Neural progenitor cell (in vitro differentiated cells): ENCODE data around the gene LUZP1. TPM values are rescaled to one million over a fixed set of nuclear protein-coding genes. Genes with fewer than 3 reads are reported as not detected.

Experiments
- DNase-seq: peaks from one replicate; pipeline ENCODE4 v3.0.0-alpha.2; 2016; ENCODE audit warnings: low spot score
- H2AFZ ChIP-seq: fragments of 200-600 bp; sonication (generic); replicated peaks from 2 replicates; pipeline ENCODE4 v1.6.1; 2016; ENCODE audit warnings: antibody characterized with exemption
- H3F3A ChIP-seq: fragments of 200-600 bp; sonication (generic); 2 replicates; pipeline ENCODE4 v1.6.1; 2016; ENCODE audit warnings: antibody characterized with exemption, low read depth
- H3K27ac ChIP-seq: fragments of 200-600 bp; sonication (generic); 2 replicates; pipeline ENCODE4 v1.5.1; 2016; ENCODE audit warnings: mild to moderate bottlenecking
- H3K27me3 ChIP-seq: fragments of 200-600 bp; sonication (generic); 2 replicates; pipeline ENCODE4 v1.6.1; 2016; ENCODE audit warnings: mild to moderate bottlenecking, moderate library complexity
- H3K36me3 ChIP-seq: fragments of 200-600 bp; sonication (generic); 2 replicates; pipeline ENCODE4 v1.5.1; 2016
- H3K4me1 ChIP-seq: fragments of 200-600 bp; sonication (generic); 2 replicates; pipeline ENCODE4 v1.6.1; 2016; ENCODE audit warnings: mixed run types
- H3K4me2 ChIP-seq: fragments of 200-600 bp; sonication (generic); 2 replicates; pipeline ENCODE4 v1.6.1; 2016
- H3K4me3 ChIP-seq: fragments of 200-600 bp; sonication (generic); 2 replicates; pipeline ENCODE4 v1.5.1; 2016
- H3K79me2 ChIP-seq: fragments of 200-600 bp; sonication (generic); 2 replicates; pipeline ENCODE4 v1.6.1; 2016; ENCODE audit warnings: low read depth
- H3K9ac ChIP-seq: fragments of 200-600 bp; sonication (generic); 2 replicates; pipeline ENCODE4 v1.6.1; 2016
- H3K9me3 ChIP-seq: fragments of 200-600 bp; sonication (generic); 2 replicates; pipeline ENCODE4 v1.5.1; 2016; ENCODE audit warnings: low read depth
- H4K20me1 ChIP-seq: fragments of 200-600 bp; sonication (generic); 2 replicates; pipeline ENCODE4 v1.6.1; 2016; ENCODE audit warnings: low read depth
- H3K27ac Mint-ChIP-seq: 3 replicates; pipeline ENCODE4 v1.8.0; 2021; ENCODE audit warnings: mixed read lengths
- H3K27me3 Mint-ChIP-seq: 2 replicates; pipeline ENCODE4 v1.8.0; 2022; ENCODE audit warnings: low read depth, mild to moderate bottlenecking, inconsistent platforms, moderate library complexity, mixed read lengths; ENCODE audit not compliant: insufficient read depth
- H3K36me3 Mint-ChIP-seq: 3 replicates; pipeline ENCODE4 v1.8.0; 2021; ENCODE audit warnings: mixed read lengths
- H3K4me1 Mint-ChIP-seq: 3 replicates; pipeline ENCODE4 v1.8.0; 2021; ENCODE audit warnings: mixed read lengths
- H3K4me3 Mint-ChIP-seq: 3 replicates; pipeline ENCODE4 v1.8.0; 2021; ENCODE audit warnings: mild to moderate bottlenecking, moderate library complexity, mixed read lengths
- H3K9me3 Mint-ChIP-seq: 3 replicates; pipeline ENCODE4 v1.8.0; 2020; ENCODE audit warnings: mixed read lengths
- EZH2 ChIP-seq: fragments of 200-600 bp; sonication (generic); IDR thresholded peaks from 2 replicates; pipeline ENCODE4 v1.6.1; 2017; ENCODE audit warnings: antibody characterized with exemption, mild to moderate bottlenecking, moderate library complexity
- EZH2phosphoT487 ChIP-seq: fragments of 200-600 bp; sonication (generic); IDR thresholded peaks from 2 replicates; pipeline ENCODE4 v1.6.1; 2017; ENCODE audit warnings: antibody characterized with exemption
- total RNA-seq: library from RNA; depleted of rRNA; stranded (reverse); fragments of >200 nt; gene quantifications from 2 replicates; pipeline ENCODE4 v1.2.3, GENCODE V29; 2015; ENCODE audit warnings: low replicate concordance
- TF ChIP-seq, protein P1 (sequence below): fragments of 200-600 bp; sonication (generic); IDR thresholded peaks from 2 replicates; pipeline ENCODE4 v1.5.1; 2017; ENCODE audit warnings: antibody characterized with exemption, mild to moderate bottlenecking

The LUZP1 gene
- total RNA-seq, 1 donor from 2014 or later, result 39.1 TPM

GRCh38 chr1:23148084-23148483 is 20.6 kb downstream of the LUZP1 start:
- Histone ChIP-seq H3K4me2 (no peak overlapping the region), H3K79me2 (peaks cover 100% of the 10 kb centered on the region), H4K20me1 (peaks cover 91% of the 10 kb centered on the region), H2AFZ (no peak overlapping the region), H3K9me3 (no peaks in the 10 kb centered on the region), H3K9ac (no peak overlapping the region), H3K4me3 (no peak overlapping the region), H3K27me3 (no peaks in the 10 kb centered on the region), H3K4me1 (no peaks in the 10 kb centered on the region), H3K27ac (no peak overlapping the region), H3F3A (no peaks in the 10 kb centered on the region), H3K36me3 (no peaks in the 10 kb centered on the region)
- H3K27ac Mint-ChIP-seq, result no peak overlapping the region
- no peak overlapping the region for H3K4me3 Mint-ChIP-seq
- no peak for DNase-seq
- no peak for TF ChIP-seq EZH2
- TF ChIP-seq, protein P1, sequence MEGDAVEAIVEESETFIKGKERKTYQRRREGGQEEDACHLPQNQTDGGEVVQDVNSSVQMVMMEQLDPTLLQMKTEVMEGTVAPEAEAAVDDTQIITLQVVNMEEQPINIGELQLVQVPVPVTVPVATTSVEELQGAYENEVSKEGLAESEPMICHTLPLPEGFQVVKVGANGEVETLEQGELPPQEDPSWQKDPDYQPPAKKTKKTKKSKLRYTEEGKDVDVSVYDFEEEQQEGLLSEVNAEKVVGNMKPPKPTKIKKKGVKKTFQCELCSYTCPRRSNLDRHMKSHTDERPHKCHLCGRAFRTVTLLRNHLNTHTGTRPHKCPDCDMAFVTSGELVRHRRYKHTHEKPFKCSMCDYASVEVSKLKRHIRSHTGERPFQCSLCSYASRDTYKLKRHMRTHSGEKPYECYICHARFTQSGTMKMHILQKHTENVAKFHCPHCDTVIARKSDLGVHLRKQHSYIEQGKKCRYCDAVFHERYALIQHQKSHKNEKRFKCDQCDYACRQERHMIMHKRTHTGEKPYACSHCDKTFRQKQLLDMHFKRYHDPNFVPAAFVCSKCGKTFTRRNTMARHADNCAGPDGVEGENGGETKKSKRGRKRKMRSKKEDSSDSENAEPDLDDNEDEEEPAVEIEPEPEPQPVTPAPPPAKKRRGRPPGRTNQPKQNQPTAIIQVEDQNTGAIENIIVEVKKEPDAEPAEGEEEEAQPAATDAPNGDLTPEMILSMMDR, result no peak
- no peak for TF ChIP-seq EZH2phosphoT487
- peaks cover 6% of the 10 kb centered on the region for H3K36me3 Mint-ChIP-seq
- no peaks in the 10 kb centered on the region for H3K4me1 Mint-ChIP-seq
- no peaks in the 10 kb centered on the region for H3K27me3 Mint-ChIP-seq
- H3K9me3 Mint-ChIP-seq, result no peaks in the 10 kb centered on the region

DNA sequence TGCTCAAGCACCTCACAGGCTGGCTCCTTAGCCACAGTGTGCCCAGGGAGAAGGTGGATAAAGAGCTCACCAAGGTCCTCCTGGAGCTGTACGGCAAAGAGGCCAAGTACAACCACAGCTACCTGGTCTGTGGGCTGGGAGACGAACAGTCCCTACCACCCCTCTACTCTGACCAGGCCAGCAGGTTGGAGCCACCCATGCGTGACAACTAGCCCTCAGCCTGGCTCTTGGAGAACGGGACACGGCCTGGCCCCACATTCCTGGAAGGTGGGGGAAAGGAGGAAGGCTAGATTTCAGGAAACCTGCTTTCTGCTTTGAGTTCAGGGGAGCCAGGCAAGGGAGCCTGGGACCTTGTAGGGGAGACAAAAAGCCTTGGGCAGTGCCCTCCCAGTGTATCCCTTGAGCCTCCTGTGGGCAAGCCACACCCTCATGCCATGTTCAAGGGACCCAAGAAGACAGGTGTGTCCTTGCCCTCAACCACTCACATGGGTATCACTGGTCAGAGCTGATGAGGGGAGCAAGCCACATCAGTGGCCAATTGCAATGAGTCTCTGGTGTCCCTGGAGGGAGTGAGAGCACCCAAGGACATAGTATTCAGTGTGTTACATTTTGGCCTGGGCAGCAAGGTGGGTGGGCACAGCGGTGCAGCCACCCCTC is 27.6 kb downstream of the LUZP1 start:
- H4K20me1 ChIP-seq, result peaks cover 84% of the 10 kb centered on the region
- no peaks in the 10 kb centered on the region for H3K36me3 ChIP-seq
- H3K79me2 ChIP-seq, result peaks cover 98% of the 10 kb centered on the region
- H3K9me3 ChIP-seq, result no peaks in the 10 kb centered on the region
- no peaks in the 10 kb centered on the region for H3K4me1 Mint-ChIP-seq
- H3K27me3 ChIP-seq, result no peaks in the 10 kb centered on the region
- H3K9me3 Mint-ChIP-seq, result no peaks in the 10 kb centered on the region
- H3K36me3 Mint-ChIP-seq, result peaks cover 4% of the 10 kb centered on the region
- TF ChIP-seq, protein P1, result no peak
- TF ChIP-seq EZH2phosphoT487 (no peak), EZH2 (no peak)
- H3K9ac ChIP-seq, result no peak overlapping the region
- H3K27ac ChIP-seq, result no peak overlapping the region
- no peak overlapping the region for H3K4me2 ChIP-seq
- peaks cover 10% of the 10 kb centered on the region for H3F3A ChIP-seq
- H3K4me3 Mint-ChIP-seq, result no peak overlapping the region
- H2AFZ ChIP-seq, result no peak overlapping the region
- H3K27ac Mint-ChIP-seq, result peak overlapping the region; percentile 92
- no peaks in the 10 kb centered on the region for H3K27me3 Mint-ChIP-seq
- H3K4me3 ChIP-seq, result no peak overlapping the region
- no peak for DNase-seq
- no peaks in the 10 kb centered on the region for H3K4me1 ChIP-seq

- Histone ChIP-seq H3K9me3 (no peaks in the 10 kb centered on the region), H3K36me3 (no peaks in the 10 kb centered on the region), H3K27ac (no peak overlapping the region), H3K27me3 (no peaks in the 10 kb centered on the region), H3K4me3 (no peak overlapping the region), H3K4me1 (peaks cover 6% of the 10 kb centered on the region), H3K79me2 (peaks cover 99% of the 10 kb centered on the region), H3F3A (peaks cover 10% of the 10 kb centered on the region), H2AFZ (no peak overlapping the region), H3K9ac (no peak overlapping the region), H4K20me1 (peaks cover 80% of the 10 kb centered on the region), H3K4me2 (no peak overlapping the region)
- Mint-ChIP-seq H3K27me3 (no peaks in the 10 kb centered on the region), H3K4me1 (peaks cover 3% of the 10 kb centered on the region), H3K4me3 (no peak overlapping the region), H3K9me3 (no peaks in the 10 kb centered on the region), H3K27ac (no peak overlapping the region), H3K36me3 (peaks cover 5% of the 10 kb centered on the region)
- TF ChIP-seq, protein P1, result no peak
- no peak for TF ChIP-seq EZH2phosphoT487
- no peak for TF ChIP-seq EZH2
- no peak for DNase-seq
These were observed 33.4 kb downstream of the LUZP1 start for GRCh38 chr1:23135268-23135667.
